Measurements from ENCODE around the gene CORO1C. TPM values are rescaled to one million over a fixed set of nuclear protein-coding genes. Genes with fewer than 3 reads are reported as not detected.

Gene CORO1C
- total RNA-seq, 1 donor from 2014 or later: 380 TPM

GRCh38 chr12:108642899-108643654 is 88.2 kb downstream of the CORO1C start:
- peaks cover 57% of the 10 kb centered on the region for H3K4me1 Mint-ChIP-seq (ENCODE audit: unreplicated experiment)
- TF ChIP-seq CTCF (IDR thresholded peaks at IDR 0.05; ENCODE audit: unreplicated experiment): no peak
- no peak for DNase-seq (ENCODE audit: low spot score)
- no peaks in the 10 kb centered on the region for H3K9me3 Mint-ChIP-seq (ENCODE audit: unreplicated experiment)
- H3K36me3 Mint-ChIP-seq (ENCODE audit: low read depth, unreplicated experiment): peaks cover 44% of the 10 kb centered on the region
- peaks cover 13% of the 10 kb centered on the region for H3K27me3 Mint-ChIP-seq (ENCODE audit: unreplicated experiment)
- no peak overlapping the region for H3K27ac Mint-ChIP-seq (ENCODE audit: unreplicated experiment)
- no peak overlapping the region for H3K4me3 Mint-ChIP-seq (ENCODE audit: unreplicated experiment)

- Mint-ChIP-seq H3K4me1 (ENCODE audit: unreplicated experiment) (peaks cover 55% of the 10 kb centered on the region), H3K9me3 (ENCODE audit: unreplicated experiment) (no peaks in the 10 kb centered on the region), H3K27me3 (ENCODE audit: unreplicated experiment) (peaks cover 13% of the 10 kb centered on the region), H3K36me3 (ENCODE audit: low read depth, unreplicated experiment) (peaks cover 38% of the 10 kb centered on the region), H3K4me3 (ENCODE audit: unreplicated experiment) (peak overlapping the region; percentile 58), H3K27ac (ENCODE audit: unreplicated experiment) (peak overlapping the region; percentile 23)
- TF ChIP-seq CTCF (IDR thresholded peaks at IDR 0.05; ENCODE audit: unreplicated experiment): no peak
- DNase-seq (ENCODE audit: low spot score): no peak
These were observed 88.9 kb downstream of the CORO1C start for GRCh38 chr12:108642269-108642870.

GRCh38 chr12:108641446-108642268 is 89.7 kb downstream of the CORO1C start:
- Mint-ChIP-seq H3K4me1 (ENCODE audit: unreplicated experiment) (peaks cover 52% of the 10 kb centered on the region), H3K4me3 (ENCODE audit: unreplicated experiment) (peak overlapping the region; percentile 58), H3K27ac (ENCODE audit: unreplicated experiment) (peak overlapping the region; percentile 64), H3K9me3 (ENCODE audit: unreplicated experiment) (no peaks in the 10 kb centered on the region), H3K36me3 (ENCODE audit: low read depth, unreplicated experiment) (peaks cover 38% of the 10 kb centered on the region), H3K27me3 (ENCODE audit: unreplicated experiment) (peaks cover 13% of the 10 kb centered on the region)
- TF ChIP-seq CTCF (IDR thresholded peaks at IDR 0.05; ENCODE audit: unreplicated experiment): no peak
- DNase-seq (ENCODE audit: low spot score): no peak

- peaks cover 33% of the 10 kb centered on the region for H3K36me3 Mint-ChIP-seq (ENCODE audit: low read depth, unreplicated experiment)
- peaks cover 45% of the 10 kb centered on the region for H3K4me1 Mint-ChIP-seq (ENCODE audit: unreplicated experiment)
- H3K9me3 Mint-ChIP-seq (ENCODE audit: unreplicated experiment): no peaks in the 10 kb centered on the region
- H3K27ac Mint-ChIP-seq (ENCODE audit: unreplicated experiment): peak overlapping the region; percentile 36
- no peak for DNase-seq (ENCODE audit: low spot score)
- H3K4me3 Mint-ChIP-seq (ENCODE audit: unreplicated experiment): no peak overlapping the region
- TF ChIP-seq CTCF (IDR thresholded peaks at IDR 0.05; ENCODE audit: unreplicated experiment): no peak
- H3K27me3 Mint-ChIP-seq (ENCODE audit: unreplicated experiment): peaks cover 14% of the 10 kb centered on the region
These were observed 90.4 kb downstream of the CORO1C start for GRCh38 chr12:108640802-108641445.
